ENCODE measurements around the gene FSTL4.

DNA sequence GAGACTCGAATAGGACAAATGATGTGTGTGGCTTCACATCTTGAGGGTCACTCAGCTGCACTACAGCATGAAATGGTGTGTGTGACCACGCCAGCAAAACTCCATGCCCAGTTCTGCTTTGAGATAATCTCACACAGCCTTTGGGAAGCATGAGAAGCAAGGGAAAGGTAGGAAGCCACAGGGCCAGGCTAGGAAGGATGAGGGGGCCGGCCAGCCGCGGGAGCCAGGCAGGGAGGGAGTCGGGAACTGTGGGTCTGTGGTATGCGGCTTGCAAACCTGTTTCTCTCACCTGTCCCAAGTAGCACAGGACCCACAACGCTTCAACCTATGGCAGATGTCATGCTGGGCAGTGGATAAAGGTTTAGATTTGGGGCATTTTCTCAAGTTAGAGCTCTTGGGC lies 418.5 kb downstream of the FSTL4 start:
- TF ChIP-seq, protein P1, sequence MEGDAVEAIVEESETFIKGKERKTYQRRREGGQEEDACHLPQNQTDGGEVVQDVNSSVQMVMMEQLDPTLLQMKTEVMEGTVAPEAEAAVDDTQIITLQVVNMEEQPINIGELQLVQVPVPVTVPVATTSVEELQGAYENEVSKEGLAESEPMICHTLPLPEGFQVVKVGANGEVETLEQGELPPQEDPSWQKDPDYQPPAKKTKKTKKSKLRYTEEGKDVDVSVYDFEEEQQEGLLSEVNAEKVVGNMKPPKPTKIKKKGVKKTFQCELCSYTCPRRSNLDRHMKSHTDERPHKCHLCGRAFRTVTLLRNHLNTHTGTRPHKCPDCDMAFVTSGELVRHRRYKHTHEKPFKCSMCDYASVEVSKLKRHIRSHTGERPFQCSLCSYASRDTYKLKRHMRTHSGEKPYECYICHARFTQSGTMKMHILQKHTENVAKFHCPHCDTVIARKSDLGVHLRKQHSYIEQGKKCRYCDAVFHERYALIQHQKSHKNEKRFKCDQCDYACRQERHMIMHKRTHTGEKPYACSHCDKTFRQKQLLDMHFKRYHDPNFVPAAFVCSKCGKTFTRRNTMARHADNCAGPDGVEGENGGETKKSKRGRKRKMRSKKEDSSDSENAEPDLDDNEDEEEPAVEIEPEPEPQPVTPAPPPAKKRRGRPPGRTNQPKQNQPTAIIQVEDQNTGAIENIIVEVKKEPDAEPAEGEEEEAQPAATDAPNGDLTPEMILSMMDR (IDR thresholded peaks at IDR 0.05; ENCODE audit: poor library complexity), result no peak
- TF ChIP-seq EZH2 (IDR thresholded peaks at IDR 0.05; ENCODE audit: borderline replicate concordance), result no peak
